Activated B cell treated with CpG ODN at 0.5 μM for 24 hours (primary cell): ENCODE measurements around the gene CHKA. TPM values are rescaled to one million over a fixed set of nuclear protein-coding genes. Genes with fewer than 3 reads are reported as not detected.

ENCODE experiments used
- ATAC-seq: fragments of 200-7000 bp; cut with Tn5 transposase; one replicate; pipeline ENCODE4 v1.10.0; 2021; ENCODE audit warnings: low read depth, mild to moderate bottlenecking, moderate library complexity
- CTCF ChIA-PET: fragments of 350-600 bp; sonication (Branson Sonifier 250); formaldehyde crosslinking; loops from one replicate; lab custom pipeline; 2021; ENCODE audit warnings: antibody characterized with exemption; lab: Charles Lee
- POLR2A ChIA-PET: fragments of 350-600 bp; sonication (Branson Sonifier 250); formaldehyde crosslinking; loops from one replicate; lab custom pipeline; 2021; ENCODE audit warnings: antibody characterized with exemption; lab: Charles Lee
- DNase-seq: peaks from one replicate; pipeline ENCODE4 v3.0.0; 2022
- H3K27ac Mint-ChIP-seq: one replicate; pipeline ENCODE4 v1.8.0; 2020; ENCODE audit warnings: mixed read lengths
- H3K27me3 Mint-ChIP-seq: one replicate; pipeline ENCODE4 v1.8.0; 2021; ENCODE audit warnings: mixed read lengths
- H3K36me3 Mint-ChIP-seq: one replicate; pipeline ENCODE4 v1.8.0; 2021; ENCODE audit warnings: low read depth, mixed read lengths
- H3K4me1 Mint-ChIP-seq: one replicate; pipeline ENCODE4 v1.8.0; 2021; ENCODE audit warnings: mixed read lengths
- H3K4me3 Mint-ChIP-seq: one replicate; pipeline ENCODE4 v1.8.0; 2020; ENCODE audit warnings: mild to moderate bottlenecking, mixed read lengths
- H3K9me3 Mint-ChIP-seq: one replicate; pipeline ENCODE4 v1.8.0; 2020; ENCODE audit warnings: mixed read lengths
- intact Hi-C: fragments of 100-400 bp; cut with micrococcal nuclease; formaldehyde crosslinking; loops from one replicate; pipeline ENCODE4 v1.15.1; 2024
- total RNA-seq: library from RNA; stranded (reverse); gene quantifications from 2 replicates; pipeline ENCODE4 v1.2.3, GENCODE V29; 2022
- TF ChIP-seq, protein P1 (sequence below): fragments of 200-600 bp; IDR thresholded peaks from one replicate; pipeline ENCODE4 v1.8.0; 2022; ENCODE audit warnings: antibody characterized with exemption, mild to moderate bottlenecking

The CHKA gene
- total RNA-seq, 1 donor from 2014 or later: 16.1 TPM

DNA sequence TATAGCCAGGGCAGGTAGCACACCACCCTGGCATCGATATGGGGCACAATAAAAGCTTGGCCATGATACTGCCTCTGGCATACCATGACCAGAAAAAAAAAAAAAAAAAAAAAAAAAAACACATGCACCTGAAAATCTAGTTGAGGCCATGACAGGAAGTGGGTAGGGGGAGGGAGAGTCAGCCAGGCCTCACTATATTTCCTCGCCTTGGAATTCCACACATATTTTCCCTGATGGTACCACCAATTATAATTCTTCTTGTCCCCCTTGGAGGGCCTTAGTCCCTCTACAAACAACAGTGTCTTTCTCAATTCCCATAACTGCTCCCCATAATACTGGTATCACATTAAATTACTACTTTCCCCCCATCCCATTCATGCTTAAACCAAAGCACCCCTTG is 12.6 kb upstream of the CHKA start:
- POLR2A ChIA-PET: no interaction called here
- intact Hi-C loops: no loop called here
- DNase-seq: no peak
- Mint-ChIP-seq H3K4me3 (no peak overlapping the region), H3K36me3 (peaks cover 2% of the 10 kb centered on the region), H3K9me3 (peaks cover 8% of the 10 kb centered on the region), H3K27ac (no peak overlapping the region), H3K4me1 (no peaks in the 10 kb centered on the region), H3K27me3 (peaks cover 21% of the 10 kb centered on the region)
- TF ChIP-seq, protein P1, sequence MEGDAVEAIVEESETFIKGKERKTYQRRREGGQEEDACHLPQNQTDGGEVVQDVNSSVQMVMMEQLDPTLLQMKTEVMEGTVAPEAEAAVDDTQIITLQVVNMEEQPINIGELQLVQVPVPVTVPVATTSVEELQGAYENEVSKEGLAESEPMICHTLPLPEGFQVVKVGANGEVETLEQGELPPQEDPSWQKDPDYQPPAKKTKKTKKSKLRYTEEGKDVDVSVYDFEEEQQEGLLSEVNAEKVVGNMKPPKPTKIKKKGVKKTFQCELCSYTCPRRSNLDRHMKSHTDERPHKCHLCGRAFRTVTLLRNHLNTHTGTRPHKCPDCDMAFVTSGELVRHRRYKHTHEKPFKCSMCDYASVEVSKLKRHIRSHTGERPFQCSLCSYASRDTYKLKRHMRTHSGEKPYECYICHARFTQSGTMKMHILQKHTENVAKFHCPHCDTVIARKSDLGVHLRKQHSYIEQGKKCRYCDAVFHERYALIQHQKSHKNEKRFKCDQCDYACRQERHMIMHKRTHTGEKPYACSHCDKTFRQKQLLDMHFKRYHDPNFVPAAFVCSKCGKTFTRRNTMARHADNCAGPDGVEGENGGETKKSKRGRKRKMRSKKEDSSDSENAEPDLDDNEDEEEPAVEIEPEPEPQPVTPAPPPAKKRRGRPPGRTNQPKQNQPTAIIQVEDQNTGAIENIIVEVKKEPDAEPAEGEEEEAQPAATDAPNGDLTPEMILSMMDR: no peak
- no peak for ATAC-seq
- CTCF ChIA-PET: no interaction called here

DNA sequence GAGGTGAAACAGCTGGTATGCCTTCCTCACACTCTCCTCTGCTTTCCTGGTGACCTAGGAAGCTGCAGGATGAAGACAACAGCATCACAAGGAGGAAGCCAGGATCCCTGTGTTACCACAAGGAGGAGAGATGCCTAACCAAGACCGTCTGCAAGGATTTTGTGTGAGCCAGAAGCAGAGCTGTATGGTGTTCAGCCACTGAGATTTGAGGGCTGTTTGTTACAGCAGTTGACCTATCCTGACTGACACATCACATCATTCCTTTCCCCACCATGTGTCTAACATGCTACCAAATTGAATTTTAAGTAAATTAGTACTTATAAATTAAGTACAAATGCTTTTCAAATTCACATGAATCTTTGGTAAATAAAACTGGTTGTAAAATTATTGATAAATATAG is 8.9 kb upstream of the CHKA start:
- ChIA-PET CTCF (no interaction called here), POLR2A (no interaction called here)
- peaks cover 16% of the 10 kb centered on the region for H3K27me3 Mint-ChIP-seq
- H3K4me1 Mint-ChIP-seq: peaks cover 2% of the 10 kb centered on the region
- DNase-seq (no peak), ATAC-seq (no peak)
- TF ChIP-seq, protein P1: no peak
- H3K9me3 Mint-ChIP-seq: peaks cover 8% of the 10 kb centered on the region
- intact Hi-C loops: no loop called here
- H3K36me3 Mint-ChIP-seq: peaks cover 2% of the 10 kb centered on the region
- no peak overlapping the region for H3K4me3 Mint-ChIP-seq
- H3K27ac Mint-ChIP-seq: no peak overlapping the region

DNA sequence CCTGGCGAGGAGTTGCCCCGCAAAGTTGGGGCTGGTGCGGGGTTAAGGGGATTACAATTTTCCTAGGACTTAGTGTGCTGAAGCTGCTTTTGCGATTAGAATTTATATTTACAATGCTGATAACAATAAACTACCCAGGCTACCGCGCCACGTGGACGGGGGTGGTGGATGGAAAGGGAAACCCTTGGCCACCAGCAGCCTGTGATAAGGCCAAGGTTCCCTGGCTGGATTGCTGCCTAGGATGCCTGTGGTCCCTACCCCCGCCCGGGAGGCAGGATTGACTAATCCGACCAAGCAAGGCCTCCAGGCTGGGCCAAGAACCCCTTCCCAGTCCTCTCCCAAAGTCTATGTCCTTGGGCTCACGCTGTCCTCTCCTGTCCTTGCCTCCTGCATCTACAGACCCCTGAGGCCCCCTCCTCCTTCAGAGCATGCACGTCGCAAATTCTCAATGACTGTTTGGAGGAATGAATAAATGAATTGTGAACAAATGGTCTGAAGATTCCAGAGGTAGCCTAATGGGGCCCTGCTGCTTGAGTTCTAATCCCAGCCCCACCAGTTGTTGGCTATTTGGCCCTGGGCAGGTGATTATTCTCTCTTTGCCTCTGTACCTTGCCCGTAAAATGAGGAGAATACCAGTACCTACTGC is 7.6 kb upstream of the CHKA start:
- DNase-seq: no peak
- intact Hi-C loops: no loop called here
- ATAC-seq: no peak
- Mint-ChIP-seq H3K9me3 (peaks cover 6% of the 10 kb centered on the region), H3K4me3 (peak overlapping the region; percentile 28), H3K4me1 (peaks cover 2% of the 10 kb centered on the region), H3K36me3 (peaks cover 2% of the 10 kb centered on the region), H3K27me3 (peaks cover 14% of the 10 kb centered on the region), H3K27ac (no peak overlapping the region)
- TF ChIP-seq, protein P1: no peak
- ChIA-PET CTCF (no interaction called here), POLR2A (no interaction called here)

DNA sequence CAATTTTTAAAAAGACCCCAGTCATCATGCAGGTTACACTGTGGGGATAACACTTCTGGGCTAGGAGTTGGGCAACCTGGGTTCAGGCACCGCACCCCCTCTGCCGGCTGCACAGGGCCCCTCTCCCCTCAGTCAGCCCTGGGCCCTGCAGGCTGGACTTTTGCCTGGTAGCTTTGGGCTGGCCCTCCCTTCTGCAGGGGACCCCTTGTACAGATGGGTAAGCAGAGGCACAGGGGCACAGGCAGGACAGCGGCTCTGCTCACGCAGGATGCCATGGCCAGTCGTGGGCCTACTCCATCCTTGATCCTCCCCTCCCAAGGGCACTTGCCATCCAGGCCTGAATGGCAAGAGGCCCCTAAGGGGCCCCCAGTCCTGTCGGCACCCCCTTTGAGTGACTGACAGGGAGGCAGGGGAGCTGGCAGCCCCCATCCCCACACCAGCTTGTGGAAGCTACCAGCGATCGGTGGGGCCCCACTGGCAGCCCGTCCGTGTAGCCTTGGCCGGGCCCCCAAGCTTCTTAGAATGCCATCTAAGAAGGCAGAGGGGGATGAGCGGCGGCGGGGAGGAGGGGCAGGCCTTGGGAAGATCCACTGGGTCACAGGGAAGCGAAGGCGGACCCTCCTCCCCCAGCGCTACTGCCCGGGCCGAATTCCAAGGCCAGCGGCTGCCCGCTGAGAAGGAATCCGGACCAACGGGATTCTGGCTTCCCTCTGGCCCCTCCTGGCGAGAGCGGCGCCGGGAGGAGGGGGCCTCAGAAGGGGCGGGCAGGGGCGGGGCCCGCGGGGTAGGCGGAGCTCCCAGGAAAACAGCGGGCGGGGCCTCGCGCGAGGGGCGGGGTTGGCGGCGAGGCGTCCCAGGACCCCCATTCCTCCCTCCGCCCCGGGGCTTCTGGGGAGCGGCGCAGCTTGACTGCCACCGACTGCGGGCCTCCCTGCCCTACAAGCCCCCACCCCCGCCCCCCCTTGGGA is 6.8 kb upstream of the CHKA start:
- Mint-ChIP-seq H3K9me3 (peaks cover 5% of the 10 kb centered on the region), H3K4me1 (peaks cover 2% of the 10 kb centered on the region), H3K4me3 (no peak overlapping the region), H3K27ac (no peak overlapping the region), H3K36me3 (peaks cover 2% of the 10 kb centered on the region), H3K27me3 (peaks cover 14% of the 10 kb centered on the region)
- DNase-seq (no peak), ATAC-seq (no peak)
- TF ChIP-seq, protein P1: no peak
- CTCF ChIA-PET: no interaction called here
- POLR2A ChIA-PET: no interaction called here
- intact Hi-C loops: no loop called here

DNA sequence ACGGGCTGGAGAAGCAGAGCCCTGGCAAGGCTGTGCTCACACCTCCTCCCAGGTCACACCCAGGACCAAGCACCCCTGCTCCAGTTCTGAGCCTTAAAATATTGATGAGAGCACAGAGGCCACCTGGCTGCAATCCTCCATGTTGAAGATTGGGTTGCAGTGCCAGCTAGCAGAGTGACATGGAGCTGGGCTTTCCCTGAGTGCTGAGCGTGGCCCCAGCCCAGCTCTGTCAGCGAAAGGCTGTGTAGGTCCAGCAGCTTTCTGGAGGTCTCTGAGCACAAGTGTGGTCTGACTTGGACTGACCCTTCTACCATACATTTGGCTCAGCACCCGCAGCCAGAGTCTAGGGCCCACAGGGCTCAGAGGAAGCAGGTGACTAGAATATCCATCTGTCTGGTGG is 4.0 kb upstream of the CHKA start:
- intact Hi-C loops: no loop called here
- Mint-ChIP-seq H3K27ac (no peak overlapping the region), H3K4me3 (no peak overlapping the region), H3K36me3 (peaks cover 1% of the 10 kb centered on the region), H3K9me3 (no peaks in the 10 kb centered on the region), H3K27me3 (peaks cover 14% of the 10 kb centered on the region), H3K4me1 (peaks cover 9% of the 10 kb centered on the region)
- ATAC-seq (no peak), DNase-seq (no peak)
- CTCF ChIA-PET: no interaction called here
- POLR2A ChIA-PET: no interaction called here
- TF ChIP-seq, protein P1: no peak
